Measurements from ENCODE around the gene ANTXRL. TPM values are rescaled to one million over a fixed set of nuclear protein-coding genes. Genes with fewer than 3 reads are reported as not detected.
A peak's percentile ranks its signal among the peaks of the same experiment; 100 is the strongest.
"Not testable (repeated sequence)": the region's sequence is repeated elsewhere in the genome, so short reads cannot be mapped to it uniquely, and the experiment has no call there.

The ANTXRL gene
- total RNA-seq, result not detected in 2 replicates

DNA sequence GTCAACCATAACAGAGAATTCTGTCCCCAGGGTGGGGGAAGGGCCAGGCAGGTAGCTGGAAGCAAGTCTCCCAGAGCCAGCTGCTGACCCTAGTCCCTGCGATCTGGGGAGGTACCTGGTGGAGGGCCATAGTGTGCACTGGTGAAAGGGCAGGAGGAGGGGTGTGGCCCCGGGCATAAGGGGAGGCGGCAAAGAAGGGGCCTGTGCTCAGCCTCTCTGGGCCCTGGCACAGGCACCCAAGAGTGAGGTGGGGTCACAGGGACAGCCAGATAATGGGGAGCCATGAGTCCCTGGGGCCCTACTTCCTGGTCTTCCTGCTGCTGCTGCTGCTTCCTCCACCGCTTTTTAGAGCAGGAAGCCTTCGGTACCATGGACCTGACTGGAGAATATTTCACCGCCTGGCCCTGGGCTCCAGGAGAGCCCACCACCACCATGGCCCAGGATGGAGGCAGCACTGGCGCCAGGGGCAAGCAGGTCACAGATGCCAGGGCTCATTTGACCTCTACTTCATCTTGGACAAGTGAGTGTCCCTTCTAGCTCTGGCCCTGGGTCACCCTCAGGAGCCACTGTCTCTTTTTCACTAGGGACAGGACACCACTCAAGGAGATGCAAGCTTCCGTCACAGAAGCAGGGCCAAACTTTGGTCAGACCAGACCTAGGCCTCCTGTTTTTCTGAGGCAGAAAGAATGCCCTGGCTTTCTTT, at the start of gene ANTXRL:
TSS of gene ANTXRL (plus strand) at position 7 of the 703 bp plus-strand sequence. CDS start at position 273, 266 bp downstream.
- Mint-ChIP-seq H3K36me3 (ENCODE audit: low read depth) (no peaks in the 10 kb centered on the region), H3K4me1 (peaks cover 19% of the 10 kb centered on the region), H3K27ac (no peak within 1 kb of the TSS), H3K9me3 (no peaks in the 10 kb centered on the region), H3K27me3 (peaks cover 20% of the 10 kb centered on the region), H3K4me3 (peak within 1 kb of the TSS; percentile 32)
- intact Hi-C loops (cut with micrococcal nuclease), result loop anchor here (10.0 kb wide), 1 partner anchor 262 kb away; no protein-coding TSS in a partner anchor
- DNase-seq, result no peak

GRCh38 chr10:46237815-46238510, 48.8 kb upstream of the ANTXRL start:
- H3K27me3 Mint-ChIP-seq, result no peaks in the 10 kb centered on the region
- H3K4me1 Mint-ChIP-seq, result peaks cover 12% of the 10 kb centered on the region
- H3K9me3 Mint-ChIP-seq, result peaks cover 19% of the 10 kb centered on the region
- H3K4me3 Mint-ChIP-seq, result no peak overlapping the region
- no peak for DNase-seq
- intact Hi-C loops (cut with micrococcal nuclease), result no loop called here
- H3K27ac Mint-ChIP-seq, result no peak overlapping the region
- H3K36me3 Mint-ChIP-seq (ENCODE audit: low read depth), result peaks cover 49% of the 10 kb centered on the region

DNA sequence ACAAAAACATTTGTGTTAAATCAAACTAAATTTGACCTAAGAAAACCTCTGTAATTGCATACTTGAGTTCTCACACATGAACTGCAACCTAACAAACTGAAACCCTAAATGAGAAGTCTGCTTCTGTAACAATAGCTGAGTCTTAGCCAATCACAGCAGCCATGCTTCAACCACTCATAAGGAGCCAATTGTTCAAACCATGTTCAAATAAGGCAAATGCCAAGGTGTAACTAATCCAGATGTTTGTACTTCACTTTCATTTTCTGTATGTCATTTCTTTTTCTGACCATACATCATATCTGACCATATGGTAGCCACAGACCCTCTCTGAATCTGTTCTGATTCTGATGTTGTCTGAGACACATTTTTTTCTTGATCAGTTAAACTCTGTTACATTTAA, 47.5 kb upstream of the ANTXRL start:
- DNase-seq, result no peak
- no peak overlapping the region for H3K4me3 Mint-ChIP-seq
- intact Hi-C loops (cut with micrococcal nuclease), result no loop called here
- H3K9me3 Mint-ChIP-seq, result peaks cover 24% of the 10 kb centered on the region
- H3K27me3 Mint-ChIP-seq, result no peaks in the 10 kb centered on the region
- H3K4me1 Mint-ChIP-seq, result peaks cover 16% of the 10 kb centered on the region
- H3K27ac Mint-ChIP-seq, result no peak overlapping the region
- peaks cover 54% of the 10 kb centered on the region for H3K36me3 Mint-ChIP-seq (ENCODE audit: low read depth)

DNA sequence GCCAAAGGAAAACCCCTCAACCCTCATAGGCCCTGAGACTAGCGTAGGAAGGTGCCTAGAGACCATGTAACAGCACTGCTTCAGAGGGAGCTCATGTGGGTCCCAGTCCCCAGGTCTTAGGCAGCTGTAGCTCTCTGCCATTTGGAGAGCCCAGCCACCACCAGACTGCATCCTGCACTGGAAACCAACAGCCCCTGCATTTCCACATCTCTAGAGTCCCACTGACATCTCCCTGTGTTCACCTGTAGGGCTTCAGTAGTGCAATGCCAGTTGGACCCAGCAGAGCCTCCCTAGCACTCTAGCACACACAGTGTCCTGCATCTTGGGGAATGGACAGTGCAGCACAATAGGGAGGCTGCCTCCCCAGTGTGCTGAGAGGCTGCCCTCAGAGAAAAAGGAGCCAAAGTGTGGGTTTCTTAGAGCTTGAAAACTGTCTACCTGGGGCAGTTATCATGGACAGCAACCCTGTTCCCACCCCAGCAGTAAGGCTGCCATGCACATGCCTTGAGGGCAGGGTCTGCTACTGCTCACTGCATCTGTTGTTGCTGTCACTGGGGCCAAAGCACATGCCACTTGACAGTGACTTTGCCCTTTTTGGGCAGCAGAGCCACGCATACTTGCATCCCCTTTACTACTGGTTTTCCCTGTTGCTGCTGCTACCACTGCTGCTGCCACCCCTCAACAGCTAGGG, 46.7 kb upstream of the ANTXRL start:
- intact Hi-C loops (cut with micrococcal nuclease), result no loop called here
- Mint-ChIP-seq H3K36me3 (ENCODE audit: low read depth) (peaks cover 53% of the 10 kb centered on the region), H3K9me3 (peaks cover 24% of the 10 kb centered on the region), H3K27me3 (no peaks in the 10 kb centered on the region), H3K27ac (no peak overlapping the region), H3K4me3 (no peak overlapping the region), H3K4me1 (peaks cover 16% of the 10 kb centered on the region)
- no peak for DNase-seq

- Mint-ChIP-seq H3K4me3 (no peak overlapping the region), H3K27ac (no peak overlapping the region), H3K4me1 (peaks cover 16% of the 10 kb centered on the region), H3K9me3 (peaks cover 24% of the 10 kb centered on the region), H3K27me3 (no peaks in the 10 kb centered on the region), H3K36me3 (ENCODE audit: low read depth) (peaks cover 55% of the 10 kb centered on the region)
- DNase-seq, result no peak
- intact Hi-C loops (cut with micrococcal nuclease), result no loop called here
Measured at GRCh38 chr10:46240684-46241565, 45.9 kb upstream of the ANTXRL start.

DNA sequence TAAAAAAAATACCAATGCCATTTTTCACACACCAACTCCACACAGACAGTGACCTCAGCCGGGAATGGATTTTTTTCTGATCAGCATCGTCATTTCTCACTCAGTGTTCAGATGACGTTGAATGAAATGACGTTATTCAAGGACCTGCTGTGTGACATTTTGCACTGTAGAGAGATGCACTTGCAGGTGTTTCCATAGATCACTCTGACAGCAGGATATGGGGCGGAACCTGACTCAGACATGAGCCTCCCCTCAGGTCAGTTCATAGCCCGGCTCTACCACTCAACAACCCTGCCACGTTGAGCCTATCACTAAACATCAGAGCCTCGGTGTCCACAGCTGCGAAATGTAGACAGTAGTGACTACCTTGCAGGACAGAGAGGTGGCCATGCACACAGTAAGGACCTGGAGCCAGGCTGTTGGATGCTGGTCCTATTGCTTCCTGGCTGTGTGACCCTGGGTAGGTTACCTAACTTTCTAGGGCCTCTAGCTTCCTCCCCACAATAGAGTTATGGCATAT, 41.4 kb upstream of the ANTXRL start:
- peaks cover 24% of the 10 kb centered on the region for H3K9me3 Mint-ChIP-seq
- H3K27ac Mint-ChIP-seq, result no peak overlapping the region
- H3K27me3 Mint-ChIP-seq, result no peaks in the 10 kb centered on the region
- intact Hi-C loops (cut with micrococcal nuclease), result no loop called here
- no peak overlapping the region for H3K4me3 Mint-ChIP-seq
- H3K4me1 Mint-ChIP-seq, result peaks cover 15% of the 10 kb centered on the region
- H3K36me3 Mint-ChIP-seq (ENCODE audit: low read depth), result peaks cover 47% of the 10 kb centered on the region
- DNase-seq, result no peak

- H3K4me1 Mint-ChIP-seq; H3K27me3 Mint-ChIP-seq; DNase-seq; H3K4me3 Mint-ChIP-seq; intact Hi-C loops (cut with micrococcal nuclease); H3K27ac Mint-ChIP-seq: not testable (repeated sequence)
- H3K36me3 Mint-ChIP-seq (ENCODE audit: low read depth), result peaks cover 37% of the 10 kb centered on the region
- peaks cover 18% of the 10 kb centered on the region for H3K9me3 Mint-ChIP-seq
Measured at GRCh38 chr10:46246400-46247180, 40.2 kb upstream of the ANTXRL start.

DNA sequence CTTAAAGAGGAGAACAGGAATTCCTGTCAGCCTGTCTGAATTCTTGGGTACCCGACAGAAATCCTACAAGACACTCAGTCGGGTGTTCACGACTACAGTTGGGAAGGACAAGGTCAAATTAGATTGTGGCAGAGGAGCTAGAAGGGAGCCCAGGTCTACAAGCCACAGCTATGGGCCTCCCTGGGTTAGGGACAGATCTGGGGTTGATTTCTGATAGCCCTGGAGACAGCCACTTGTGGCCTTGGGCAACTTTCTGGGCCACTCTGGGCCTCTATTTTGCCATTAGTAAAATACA, 39.7 kb upstream of the ANTXRL start:
- DNase-seq, result no peak
- Mint-ChIP-seq H3K27me3 (no peaks in the 10 kb centered on the region), H3K9me3 (peaks cover 14% of the 10 kb centered on the region), H3K4me3 (no peak overlapping the region), H3K36me3 (ENCODE audit: low read depth) (peaks cover 35% of the 10 kb centered on the region), H3K4me1 (peaks cover 7% of the 10 kb centered on the region), H3K27ac (no peak overlapping the region)
- intact Hi-C loops (cut with micrococcal nuclease), result no loop called here

GRCh38 chr10:46247808-46248569, 38.8 kb upstream of the ANTXRL start:
- Mint-ChIP-seq H3K4me3 (no peak overlapping the region), H3K36me3 (ENCODE audit: low read depth) (peaks cover 27% of the 10 kb centered on the region), H3K4me1 (peaks cover 4% of the 10 kb centered on the region), H3K27ac (no peak overlapping the region), H3K9me3 (peaks cover 5% of the 10 kb centered on the region), H3K27me3 (no peaks in the 10 kb centered on the region)
- intact Hi-C loops (cut with micrococcal nuclease), result no loop called here
- no peak for DNase-seq

GRCh38 chr10:46248651-46249146, 38.1 kb upstream of the ANTXRL start:
- no peaks in the 10 kb centered on the region for H3K9me3 Mint-ChIP-seq
- no peaks in the 10 kb centered on the region for H3K4me1 Mint-ChIP-seq
- H3K36me3 Mint-ChIP-seq (ENCODE audit: low read depth), result peaks cover 20% of the 10 kb centered on the region
- H3K27me3 Mint-ChIP-seq, result no peaks in the 10 kb centered on the region
- intact Hi-C loops (cut with micrococcal nuclease), result no loop called here
- no peak for DNase-seq
- H3K4me3 Mint-ChIP-seq, result no peak overlapping the region
- no peak overlapping the region for H3K27ac Mint-ChIP-seq

- H3K9me3 Mint-ChIP-seq, result not testable (repeated sequence)
- intact Hi-C loops (cut with micrococcal nuclease), result loop anchor here (2.0 kb wide), 1 partner anchor 61 kb away; no protein-coding TSS in a partner anchor
Measured at GRCh38 chr10:46249617-46250344, 37.0 kb upstream of the ANTXRL start.

More at GRCh38 chr10:46249617-46250344, 37.0 kb upstream of the ANTXRL start:
- peaks cover 15% of the 10 kb centered on the region for H3K36me3 Mint-ChIP-seq (ENCODE audit: low read depth)
- not testable (repeated sequence) for H3K27ac Mint-ChIP-seq, H3K4me1 Mint-ChIP-seq, H3K27me3 Mint-ChIP-seq, H3K4me3 Mint-ChIP-seq, DNase-seq
